Sigmoid colon (tissue), 7 donors: ENCODE results near the gene S100A7A. TPM values are rescaled to one million over a fixed set of nuclear protein-coding genes. Genes with fewer than 3 reads are reported as not detected.

Experiments
- DNase-seq: peaks from one replicate; pipeline ENCODE4 v3.0.0-alpha.2; 2019
- H3K27ac ChIP-seq, 4 donors: fragments of 200-600 bp; sonication (generic); one replicate each; pipeline ENCODE4 v1.5.1; 2016 to 2019; ENCODE audit warnings: mild to moderate bottlenecking in 1 of 4
- H3K27me3 ChIP-seq, 3 donors: fragments of 200-600 bp; sonication (generic); one replicate each; pipeline ENCODE4 v1.5.1; 2019; ENCODE audit warnings: mild to moderate bottlenecking in 1 of 3
- H3K36me3 ChIP-seq, 4 donors: fragments of 200-600 bp; sonication (generic); one replicate each; pipeline ENCODE4 v1.5.1; 2016 to 2019
- H3K4me1 ChIP-seq, 4 donors: fragments of 200-600 bp; sonication (generic); one replicate each; pipeline ENCODE4 v1.5.1; 2017 to 2019
- H3K4me3 ChIP-seq, 4 donors: fragments of 200-600 bp; sonication (generic); one replicate each; pipeline ENCODE4 v1.5.1; 2017 to 2019; ENCODE audit warnings: mild to moderate bottlenecking in 2 of 4, moderate library complexity in 1 of 4
- H3K9me3 ChIP-seq, 4 donors: fragments of 200-600 bp in 3 of 4; sonication (generic) in 3 of 4; one replicate each; pipeline versions ENCODE4 v1.5.1 to v1.6.1; 2013 to 2019
- CTCF ChIP-seq, 4 experiments: fragments of 450-650 bp in 3 of 4; fragments of 200-600 bp in 1 of 4; IDR thresholded peaks; one replicate each; pipeline ENCODE4 v1.5.1; 2016 to 2019; ENCODE audit warnings: antibody characterized with exemption in 4 of 4, mild to moderate bottlenecking in 3 of 4, moderate library complexity in 2 of 4
- EP300 ChIP-seq, 4 donors: sonication (generic); formaldehyde crosslinking; IDR thresholded peaks; one replicate each; pipeline ENCODE4 v1.6.1; 2017; ENCODE audit warnings: antibody characterized with exemption in 4 of 4
- POLR2A ChIP-seq, 2 donors: fragments of 450-650 bp; IDR thresholded peaks; one replicate each; pipeline ENCODE4 v1.6.1; 2016; ENCODE audit warnings: antibody characterized with exemption in 2 of 2, mild to moderate bottlenecking in 2 of 2, moderate library complexity in 2 of 2
- POLR2AphosphoS5 ChIP-seq, 4 donors: sonication (generic); formaldehyde crosslinking; IDR thresholded peaks; one replicate each; pipeline ENCODE4 v1.6.1; 2017; ENCODE audit warnings: antibody characterized with exemption in 4 of 4
- WGBS, 2 donors: extraction: QIAGEN DNeasy Blood & Tissue Kit; methylation state at CpG; one replicate each; pipeline ENCODE4 v1.1.7; 2013; 5-methylcytosine and 5-hydroxymethylcytosine counted together
- intact Hi-C: fragments of 100-400 bp; cut with DNase I; formaldehyde crosslinking; loops from one replicate; pipeline ENCODE4 v1.15.1; 2023
- polyA plus RNA-seq, 3 donors: library from polyadenylated mRNA; stranded (reverse); fragments of 200-250 nt; gene quantifications; one replicate each; pipeline ENCODE4 v1.2.3, GENCODE V29; 2013
- total RNA-seq, 4 donors: library from RNA; depleted of rRNA; stranded (reverse); fragments of >200 nt; gene quantifications; one replicate each; pipeline ENCODE4 v1.1.0, GENCODE V29; 2016
- donor health status: healthy with polysubstance abuse.
- donor health status: Bipolar disorder and iron deficiency.
- donor health status: healthy.

The S100A7A gene
- total and polyA plus RNA-seq, 7 donors, result not detected

DNA sequence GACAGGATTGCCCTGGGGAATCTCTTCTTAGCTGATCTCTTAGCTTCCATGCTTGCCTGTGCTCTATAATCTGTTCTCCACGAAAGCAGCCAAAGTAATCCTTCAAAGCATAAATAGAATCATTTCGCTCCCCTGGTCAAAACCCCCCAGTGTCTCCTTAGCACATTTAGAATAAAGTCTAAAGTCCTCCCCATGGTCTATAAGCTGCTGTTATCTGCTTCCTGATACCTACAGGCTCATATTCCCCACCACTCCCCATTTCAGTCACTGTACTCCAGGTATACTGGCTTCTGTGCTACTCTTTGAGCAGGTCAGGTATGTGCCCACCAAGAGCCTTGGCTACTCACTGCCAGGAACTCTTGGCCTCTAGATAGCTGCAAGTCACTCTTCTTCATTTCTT, 43.7 kb upstream of the S100A7A start:
- no peaks in the 10 kb centered on the region for H3K27me3 ChIP-seq
- H3K27ac ChIP-seq, result no peak overlapping the region
- no peak for DNase-seq
- H3K36me3 ChIP-seq, result no peaks in the 10 kb centered on the region
- intact Hi-C loops, result no loop called here
- no peak for TF ChIP-seq EP300 (IDR thresholded peaks at IDR 0.05)
- no peak for TF ChIP-seq POLR2AphosphoS5 (IDR thresholded peaks at IDR 0.05)
- TF ChIP-seq CTCF (IDR thresholded peaks at IDR 0.05), result no peak
- TF ChIP-seq POLR2A (IDR thresholded peaks at IDR 0.05), result no peak
- 84 to 88% methylated on average over 2 of the region's 2 CpGs for WGBS, 2 donors
- no peaks in the 10 kb centered on the region for H3K4me1 ChIP-seq
- no peaks in the 10 kb centered on the region for H3K9me3 ChIP-seq
- no peak overlapping the region for H3K4me3 ChIP-seq

- H3K9me3 ChIP-seq, result no peaks in the 10 kb centered on the region
- H3K27me3 ChIP-seq, result no peaks in the 10 kb centered on the region
- H3K4me1 ChIP-seq, result no peaks in the 10 kb centered on the region
- no peak overlapping the region for H3K27ac ChIP-seq
- DNase-seq, result no peak
- no peak for TF ChIP-seq EP300 (IDR thresholded peaks at IDR 0.05)
- no peak for TF ChIP-seq POLR2A (IDR thresholded peaks at IDR 0.05)
- TF ChIP-seq POLR2AphosphoS5 (IDR thresholded peaks at IDR 0.05), result no peak
- TF ChIP-seq CTCF (IDR thresholded peaks at IDR 0.05), result no peak
- intact Hi-C loops, result no loop called here
- WGBS, 2 donors, result 73 to 75% methylated on average over 2 of the region's 2 CpGs
- H3K36me3 ChIP-seq, result no peaks in the 10 kb centered on the region
- no peak overlapping the region for H3K4me3 ChIP-seq
Measured at GRCh38 chr1:153374071-153374470, 42.2 kb upstream of the S100A7A start.

GRCh38 chr1:153375511-153375910, 40.8 kb upstream of the S100A7A start, which contains the start of gene S100A12:
TSS of gene S100A12 (minus strand) at chr1:153375621. CDS start at chr1:153374592, 1,029 bp downstream.
- intact Hi-C loops, result no loop called here
- TF ChIP-seq EP300 (IDR thresholded peaks at IDR 0.05) (no peak), POLR2A (IDR thresholded peaks at IDR 0.05) (no peak), POLR2AphosphoS5 (IDR thresholded peaks at IDR 0.05) (no peak), CTCF (IDR thresholded peaks at IDR 0.05) (no peak)
- WGBS, 2 donors, result 94% methylated on average over 1 of the region's 1 CpG

DNA sequence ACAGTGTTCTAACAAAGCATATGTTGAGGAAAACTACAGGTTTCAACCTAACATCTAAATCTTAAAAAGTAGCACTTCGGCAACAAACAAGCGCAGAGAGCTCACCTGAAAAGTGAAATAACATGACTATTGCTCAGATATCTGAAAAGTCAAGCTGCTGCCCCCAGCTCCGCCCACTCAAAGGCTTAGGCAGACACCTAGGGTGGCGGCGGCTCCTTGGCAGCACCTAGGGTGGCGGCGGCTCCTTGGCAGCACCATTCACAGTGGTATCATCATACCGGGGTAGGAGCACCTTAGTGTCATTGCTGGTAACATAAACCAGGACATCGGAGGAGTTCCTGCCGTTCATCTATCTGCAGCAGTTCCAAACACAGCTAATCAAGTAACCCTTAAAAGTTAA, 36.7 kb upstream of the S100A7A start:
- H3K27ac ChIP-seq, result no peak overlapping the region
- no peak for DNase-seq
- H3K4me3 ChIP-seq, result no peak overlapping the region
- no peaks in the 10 kb centered on the region for H3K27me3 ChIP-seq
- H3K4me1 ChIP-seq, result no peaks in the 10 kb centered on the region
- intact Hi-C loops, result no loop called here
- no peak for TF ChIP-seq CTCF (IDR thresholded peaks at IDR 0.05)
- no peaks in the 10 kb centered on the region for H3K36me3 ChIP-seq
- H3K9me3 ChIP-seq, result peaks cover 0 to 1% (median 0%) of the 10 kb centered on the region in 4 donors
- 89 to 92% methylated on average over 10 of the region's 10 CpGs for WGBS, 2 donors

More at GRCh38 chr1:153375511-153375910, 40.8 kb upstream of the S100A7A start, which contains the start of gene S100A12:
- H3K36me3 ChIP-seq, result no peaks in the 10 kb centered on the region
- H3K9me3 ChIP-seq, result no peaks in the 10 kb centered on the region
- peak; percentile 19 for DNase-seq
- no peak within 1 kb of the TSS for H3K4me3 ChIP-seq
- H3K27me3 ChIP-seq, result no peaks in the 10 kb centered on the region
- H3K27ac ChIP-seq, result no peak within 1 kb of the TSS
- H3K4me1 ChIP-seq, result no peaks in the 10 kb centered on the region

GRCh38 chr1:153380711-153381110, 35.6 kb upstream of the S100A7A start:
- Histone ChIP-seq H3K4me1 (no peaks in the 10 kb centered on the region), H3K9me3 (peaks cover 0 to 1% (median 0%) of the 10 kb centered on the region in 4 donors), H3K36me3 (no peaks in the 10 kb centered on the region), H3K27ac (no peak overlapping the region), H3K27me3 (no peaks in the 10 kb centered on the region), H3K4me3 (no peak overlapping the region)
- intact Hi-C loops, result no loop called here
- TF ChIP-seq POLR2AphosphoS5 (IDR thresholded peaks at IDR 0.05) (no peak), POLR2A (IDR thresholded peaks at IDR 0.05) (no peak), EP300 (IDR thresholded peaks at IDR 0.05) (no peak), CTCF (IDR thresholded peaks at IDR 0.05) (no peak)
- DNase-seq, result no peak
- WGBS, 2 donors, result 90 to 94% methylated on average over 23 of the region's 23 CpGs
